Measurements from ENCODE around the gene MRAP.

Gene MRAP

DNA sequence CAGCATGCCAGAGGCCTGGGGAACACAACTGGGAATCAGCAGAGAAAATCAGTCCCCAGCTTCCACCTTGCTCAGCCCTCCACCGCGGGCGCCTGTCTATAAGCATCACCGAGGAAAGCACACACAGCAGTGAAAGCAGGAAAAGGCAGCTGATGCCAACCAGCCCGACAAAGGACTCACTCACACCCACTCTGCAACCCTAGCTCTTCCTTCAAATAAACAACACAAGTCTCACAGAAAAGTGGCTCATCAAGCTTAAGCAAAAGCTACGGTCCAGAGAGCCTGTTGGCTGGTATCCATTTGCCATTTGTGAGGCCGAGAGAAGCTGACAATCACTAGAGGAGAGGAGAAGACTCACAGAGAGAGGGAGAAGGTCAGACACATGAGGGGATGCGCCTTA is 27.1 kb downstream of the MRAP start:
- no peak for DNase-seq

DNA sequence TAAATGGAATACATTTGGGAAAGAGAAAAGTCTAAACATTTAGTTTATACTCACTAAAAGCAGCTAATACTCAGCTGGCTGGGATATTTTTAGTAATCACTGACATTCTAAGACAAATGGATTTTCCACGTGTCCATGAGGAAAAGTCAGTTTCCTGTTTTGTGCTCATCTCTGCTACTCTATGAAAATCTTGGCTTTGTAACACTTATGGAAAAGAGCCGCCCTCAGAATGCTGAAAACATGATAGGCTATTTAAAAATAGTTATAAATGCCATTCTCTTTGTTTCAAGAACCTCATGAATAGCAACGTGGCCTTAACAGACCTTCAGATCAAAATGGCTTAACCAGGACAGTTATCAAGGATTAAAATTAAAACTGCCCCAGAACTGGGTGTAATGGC is 29.9 kb downstream of the MRAP start:
- no peak for DNase-seq

- DNase-seq = no peak
Observed at GRCh38 chr21:32329331-32329730, 30.7 kb downstream of the MRAP start.

DNA sequence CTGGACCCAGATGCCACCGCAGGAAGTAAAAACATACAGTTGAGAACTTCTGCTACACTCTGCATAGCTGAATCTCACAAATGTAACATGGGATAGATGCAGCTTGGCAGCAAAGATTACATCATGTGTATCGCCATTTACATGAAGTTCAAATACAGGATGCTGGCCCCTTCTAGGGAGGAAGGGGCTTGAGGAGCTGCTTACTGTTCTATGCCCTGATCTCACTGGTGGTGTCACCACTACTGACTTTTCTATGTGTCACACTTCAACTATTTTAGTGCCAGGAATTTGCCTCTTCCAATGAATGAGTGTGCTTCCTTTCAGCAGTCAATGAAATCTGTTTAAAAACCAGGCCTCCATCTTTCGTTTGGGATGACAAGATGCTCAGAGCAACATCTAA is 31.1 kb downstream of the MRAP start:
- no peak for DNase-seq

DNA sequence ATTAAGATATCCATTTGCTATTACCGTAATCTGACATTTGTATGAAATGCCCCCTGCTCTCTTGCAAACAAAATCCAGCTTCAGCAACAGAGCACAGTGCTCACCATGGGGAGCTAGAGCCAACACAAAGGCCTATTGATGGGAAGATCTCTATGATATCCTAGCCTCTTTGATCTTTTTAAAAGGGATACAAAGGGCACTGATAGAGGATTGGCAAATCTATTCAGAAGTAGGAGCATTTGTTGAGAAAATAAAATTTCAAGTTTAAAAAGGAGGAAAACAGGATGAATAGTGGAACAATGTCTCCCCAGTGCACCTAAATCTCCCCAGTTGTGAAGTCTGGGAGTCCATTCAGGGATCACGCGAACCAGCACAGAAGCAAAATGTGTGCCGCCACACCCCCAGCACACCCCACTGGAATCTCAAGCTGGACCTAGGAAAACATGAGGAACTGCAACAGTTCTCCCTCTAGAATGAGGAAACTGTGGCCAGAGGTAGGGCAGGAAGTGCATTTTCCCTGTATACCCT is 32.2 kb downstream of the MRAP start:
- DNase-seq = no peak

DNA sequence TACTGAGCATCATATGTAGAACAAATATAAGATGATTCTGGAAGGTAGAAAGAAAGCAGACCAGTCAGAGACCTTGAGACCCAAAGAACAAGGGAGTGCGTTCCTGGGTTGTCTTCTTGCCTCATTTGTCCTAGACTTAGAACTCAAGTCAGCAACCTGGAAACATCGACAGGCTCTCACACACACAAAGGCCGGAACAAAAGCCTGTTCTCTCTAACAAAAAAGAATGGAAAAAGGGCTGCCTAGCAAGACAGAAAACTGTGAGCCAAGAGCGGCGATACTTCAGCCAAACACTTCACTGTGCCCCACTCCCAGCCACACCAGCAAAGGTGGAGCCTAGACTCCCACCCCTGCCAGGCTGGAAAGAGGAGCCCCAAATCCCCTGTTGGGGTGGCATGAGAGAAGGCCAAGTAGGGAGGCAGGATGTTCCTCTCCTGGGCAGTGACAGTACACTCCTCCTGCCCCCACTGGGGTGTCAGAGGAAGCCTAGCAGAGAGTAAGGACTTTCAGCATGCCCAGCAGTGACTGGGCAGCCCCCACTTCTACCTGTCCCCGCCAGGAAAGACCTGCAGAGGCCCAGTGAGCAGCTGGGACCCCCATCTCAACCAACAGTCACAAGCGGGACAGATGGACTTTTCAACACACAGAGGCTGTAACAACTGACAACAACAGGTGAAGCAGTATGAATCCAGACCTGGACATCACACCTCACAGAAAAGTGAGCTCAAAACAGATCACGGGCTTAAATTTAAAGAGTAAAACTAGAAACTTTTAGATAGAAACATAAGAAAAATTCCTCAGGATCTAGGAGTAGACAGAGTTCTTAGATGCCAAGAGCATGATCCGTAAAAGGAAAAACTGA is 33.0 kb downstream of the MRAP start:
- DNase-seq = no peak

DNA sequence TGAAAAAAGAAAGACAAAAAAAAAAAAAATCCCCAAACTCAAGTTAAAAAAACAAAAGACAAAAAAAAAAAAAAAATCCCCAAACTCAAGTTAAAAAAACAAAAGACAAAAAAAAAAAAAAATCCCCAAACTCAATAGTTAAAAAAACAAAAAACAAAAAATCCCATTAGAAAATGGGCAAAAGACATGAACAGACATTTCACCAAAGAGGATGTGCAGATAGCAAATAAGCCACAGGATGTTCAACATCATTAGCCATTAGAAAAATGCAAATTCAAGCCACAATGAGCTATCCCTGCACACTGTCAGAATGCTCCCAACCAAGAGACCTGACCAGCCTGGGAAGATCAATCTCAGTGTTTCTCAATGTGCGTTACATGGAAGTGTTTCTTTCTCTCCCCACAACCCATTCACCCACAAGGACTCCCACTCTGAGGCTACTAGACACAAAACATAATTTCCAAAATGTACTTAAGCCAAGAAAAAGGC is 33.9 kb downstream of the MRAP start:
- no peak for DNase-seq

DNA sequence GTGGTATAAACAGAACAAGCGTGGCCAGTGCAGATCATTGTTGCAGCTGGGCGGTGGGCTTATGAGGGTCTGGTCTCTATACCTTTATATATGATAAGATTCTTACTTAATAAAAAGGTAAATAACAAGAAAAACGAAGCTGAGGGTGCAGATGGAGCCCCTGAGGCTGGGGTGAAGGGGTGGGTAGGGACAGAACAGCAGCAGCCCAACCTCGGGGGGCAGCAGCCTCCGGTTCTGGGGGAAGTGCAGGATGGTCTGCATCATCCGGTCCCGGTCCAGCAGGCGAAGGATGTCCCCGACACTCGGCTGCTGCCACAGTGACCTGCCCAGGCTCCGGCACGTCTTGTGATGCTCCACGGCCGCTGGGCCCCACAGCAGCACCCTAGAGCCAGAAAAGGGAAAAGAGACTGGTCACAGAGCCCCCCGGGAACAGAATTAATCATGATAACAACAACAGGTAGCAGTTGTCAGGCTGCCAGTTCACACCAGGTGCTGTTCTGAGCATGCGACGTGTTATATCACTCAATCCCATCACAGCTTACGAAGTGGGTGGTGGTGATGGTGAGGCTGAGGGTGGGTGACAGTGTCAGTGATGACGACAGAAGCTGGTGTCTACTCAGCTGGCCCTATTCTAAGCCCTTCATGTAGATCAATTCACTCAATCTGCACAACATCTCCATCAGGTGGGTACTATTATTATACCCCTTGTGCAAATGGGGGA is 35.5 kb downstream of the MRAP start:
- DNase-seq = no peak

DNA sequence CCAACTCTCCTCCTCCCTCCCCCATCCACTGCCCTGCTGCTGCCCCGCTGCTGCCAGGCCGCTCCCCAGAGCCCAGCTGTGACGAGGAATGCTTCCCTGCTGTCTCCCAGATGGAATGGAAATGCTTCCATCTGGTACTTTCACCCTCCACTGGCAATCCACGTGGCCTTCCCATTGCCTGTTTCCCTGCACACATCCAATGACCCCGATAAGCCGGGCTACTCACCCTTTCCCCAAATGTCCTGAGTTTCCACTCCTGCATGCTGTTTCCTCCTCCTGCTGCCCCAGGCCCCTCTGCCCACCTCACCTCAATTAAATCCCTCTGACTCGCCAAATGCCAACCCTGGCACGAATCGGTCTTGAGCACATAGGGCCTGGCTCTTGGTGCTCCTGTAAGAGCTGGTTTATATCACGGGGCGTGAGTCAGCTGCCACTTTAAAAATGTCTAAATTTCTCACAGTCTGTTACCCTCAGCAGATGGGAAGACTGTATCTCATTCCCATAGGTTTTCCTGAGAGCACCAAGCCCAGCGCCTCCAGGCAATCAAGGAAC is 36.4 kb downstream of the MRAP start:
- no peak for DNase-seq

DNA sequence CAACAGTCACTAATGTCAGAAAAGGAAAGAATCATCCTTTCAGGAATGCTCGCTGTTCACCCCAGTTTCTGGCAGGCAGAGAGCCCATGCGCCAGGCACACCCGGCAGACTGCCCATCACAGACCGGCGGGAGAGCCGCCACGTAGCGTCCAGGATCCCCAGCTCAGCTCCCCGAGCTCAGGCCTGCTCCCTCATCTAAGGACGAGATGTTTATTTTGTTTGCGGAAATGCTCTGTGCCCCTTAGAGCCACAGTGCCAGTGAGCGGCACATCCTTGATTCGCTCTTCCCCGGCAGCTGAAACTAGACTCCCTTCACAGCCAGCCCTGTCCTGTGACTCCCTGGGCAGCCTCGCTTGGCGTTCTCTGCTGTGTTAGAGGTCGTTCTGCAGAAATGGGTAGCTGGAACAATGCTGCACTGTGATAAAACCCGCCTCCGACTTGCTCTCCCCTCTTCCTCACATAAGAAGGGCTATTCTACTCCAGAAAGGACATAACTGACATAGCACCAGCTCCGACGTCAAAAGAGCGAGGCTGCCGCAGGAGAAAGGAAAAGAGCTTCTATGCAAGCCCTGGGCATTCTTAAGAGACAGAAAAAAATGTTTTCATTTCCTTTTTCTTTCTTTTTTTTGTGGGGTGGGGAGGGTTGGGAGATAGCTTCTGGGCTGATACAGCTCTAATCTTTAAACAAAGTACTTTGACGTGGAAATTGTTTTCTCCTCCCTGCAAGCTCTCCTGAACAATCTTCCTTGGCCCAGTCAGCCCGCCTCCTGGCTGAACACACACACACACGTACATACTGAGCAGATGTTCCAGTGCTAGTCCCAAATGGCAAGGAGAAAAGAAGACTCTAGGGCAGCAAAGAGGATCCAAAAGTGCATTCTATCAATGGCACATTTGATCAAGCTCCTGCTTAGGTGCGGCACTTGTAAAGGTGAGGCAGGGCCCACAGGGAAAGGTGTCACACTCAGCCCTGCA is 37.2 kb downstream of the MRAP start:
- no peak for DNase-seq

GRCh38 chr21:32336711-32337110 is 38.1 kb downstream of the MRAP start:
- peak; percentile 72 for DNase-seq

DNA sequence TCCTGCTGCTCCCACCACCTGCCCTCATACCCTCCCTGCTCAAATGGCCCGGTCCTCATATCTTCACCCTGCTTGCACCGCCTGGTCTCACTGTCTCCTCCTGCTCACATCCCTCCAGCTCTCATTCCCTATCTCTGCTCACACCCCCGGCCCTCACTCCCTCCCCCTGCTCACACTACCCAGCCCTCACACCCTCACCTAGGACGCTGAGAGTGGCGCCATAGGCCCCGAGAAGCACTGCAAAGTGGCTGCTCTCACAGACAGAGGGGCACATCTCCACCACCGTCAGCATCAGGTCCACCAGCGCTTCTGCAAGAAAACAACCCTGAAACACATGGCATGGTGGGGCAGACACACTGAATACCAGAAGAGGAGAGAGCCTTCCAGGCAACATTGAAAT is 38.6 kb downstream of the MRAP start:
- DNase-seq = no peak

- no peak for DNase-seq
Observed at GRCh38 chr21:32338209-32338921, 39.7 kb downstream of the MRAP start.

GRCh38 chr21:32340863-32341848 is 42.5 kb downstream of the MRAP start:
- no peak for DNase-seq

- DNase-seq = no peak
Observed at GRCh38 chr21:32346951-32347350, 48.3 kb downstream of the MRAP start.

DNA sequence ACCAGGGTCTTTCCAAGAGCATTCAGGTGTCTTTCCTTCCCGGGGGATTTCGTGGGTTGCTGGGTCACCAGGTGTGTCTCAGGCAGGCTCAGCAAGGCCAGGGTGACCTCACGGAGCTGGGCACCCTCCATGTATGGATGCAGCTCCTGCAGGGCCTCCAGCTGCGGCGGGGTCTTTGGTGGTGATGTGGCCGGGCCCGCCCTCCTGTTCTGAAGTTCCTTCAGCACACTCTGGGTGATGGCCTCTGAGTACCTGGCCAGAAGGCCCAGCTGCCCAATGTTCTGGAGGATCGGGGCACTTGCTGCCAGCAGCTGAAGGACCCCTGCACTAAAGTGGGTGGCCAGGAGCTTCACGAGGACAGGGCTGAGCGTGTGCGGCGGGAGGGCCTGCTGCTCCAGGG is 48.7 kb downstream of the MRAP start:
- no peak for DNase-seq

DNA sequence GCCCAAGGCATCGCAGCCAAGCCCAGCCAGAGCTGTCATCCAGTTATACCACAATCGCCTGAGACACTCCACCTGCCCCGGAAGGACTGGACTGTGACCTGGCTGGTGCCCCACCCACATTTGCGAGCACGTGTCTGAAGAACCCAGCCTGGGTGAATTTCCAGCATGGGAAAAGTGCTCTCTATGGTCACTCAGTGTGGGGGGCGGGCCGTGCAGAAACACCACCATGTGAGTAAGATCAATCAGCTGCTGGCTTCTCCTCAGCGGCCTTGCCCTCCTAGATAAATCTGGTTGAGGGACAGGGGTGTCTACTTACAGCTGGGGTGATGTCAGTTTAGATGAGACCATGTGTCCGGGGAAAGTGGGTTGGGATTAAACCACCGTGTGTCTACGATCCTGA is 49.3 kb downstream of the MRAP start:
- DNase-seq = no peak

DNA sequence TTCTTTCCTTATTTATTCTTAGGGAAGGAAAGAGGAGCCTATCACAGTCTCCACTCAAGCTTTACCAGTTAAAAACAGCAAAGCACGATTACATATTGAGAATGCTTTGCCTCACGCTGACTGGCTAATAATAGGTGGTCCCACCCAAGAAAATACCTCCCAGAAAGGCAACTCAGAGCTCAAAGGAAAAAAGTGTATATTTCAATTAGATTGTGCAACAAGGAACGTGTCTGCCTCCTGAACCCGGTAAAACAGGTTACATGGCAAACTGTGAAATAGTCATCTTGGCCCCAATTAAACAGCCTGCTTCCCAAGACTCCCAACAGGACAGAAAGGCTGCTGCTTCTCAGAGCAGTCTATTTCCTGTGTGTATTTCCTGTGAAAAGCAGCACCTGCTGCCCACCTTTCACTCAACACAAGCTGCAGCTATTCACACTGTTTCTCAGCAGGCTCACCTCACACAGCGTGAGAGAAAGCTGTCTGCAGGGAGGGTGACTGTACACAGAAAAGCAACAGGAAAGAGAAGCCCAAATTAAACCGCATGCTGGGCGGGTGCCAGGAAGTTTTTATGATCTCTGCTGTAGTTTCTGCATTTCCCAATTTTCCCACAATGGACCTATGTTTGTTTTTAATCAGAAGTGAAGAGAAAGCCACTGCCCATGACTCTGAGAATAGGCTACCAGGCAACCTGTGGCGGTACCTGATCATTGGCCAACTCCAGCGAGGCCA is 50.1 kb downstream of the MRAP start:
- no peak for DNase-seq

GRCh38 chr21:32349333-32349944 is 50.8 kb downstream of the MRAP start:
- DNase-seq = no peak

Measured in NCI-H1105 treated with DMSO at 0.1 percent for 48 hours (cell line).